Parathyroid adenoma (tissue), 2 donors: ENCODE measurements around the gene ADGRL3.

ENCODE experiments used
- H2AFZ ChIP-seq: fragments of 300-600 bp; sonication (generic); one replicate; pipeline ENCODE4 v1.7.0; 2017; ENCODE audit warnings: antibody characterized with exemption, mild to moderate bottlenecking
- H3K27ac ChIP-seq: fragments of 300-600 bp; sonication (generic); one replicate; pipeline ENCODE4 v1.7.0; 2017
- H3K27me3 ChIP-seq: fragments of 300-600 bp; sonication (generic); one replicate; pipeline ENCODE4 v1.7.0; 2017; ENCODE audit warnings: low read length; ENCODE audit not compliant: control insufficient read depth, insufficient read depth
- H3K36me3 ChIP-seq: fragments of 300-600 bp; sonication (generic); one replicate; pipeline ENCODE4 v1.7.0; 2017; ENCODE audit warnings: low read length; ENCODE audit not compliant: control insufficient read depth, insufficient read depth
- H3K4me1 ChIP-seq: fragments of 300-600 bp; sonication (generic); one replicate; pipeline ENCODE4 v1.7.0; 2017; ENCODE audit warnings: control low read depth
- H3K4me2 ChIP-seq: fragments of 300-600 bp; sonication (generic); one replicate; pipeline ENCODE4 v1.7.0; 2017; ENCODE audit warnings: low read length
- H3K4me3 ChIP-seq: fragments of 300-600 bp; sonication (generic); one replicate; pipeline ENCODE4 v1.7.0; 2017; ENCODE audit warnings: low read depth, low read length
- H3K79me2 ChIP-seq: fragments of 300-600 bp; sonication (generic); one replicate; pipeline ENCODE4 v1.7.0; 2017; ENCODE audit warnings: control low read depth
- H3K9ac ChIP-seq: fragments of 300-600 bp; sonication (generic); one replicate; pipeline ENCODE4 v1.7.0; 2017; ENCODE audit warnings: mild to moderate bottlenecking
- H3K9me3 ChIP-seq: fragments of 300-600 bp; sonication (generic); one replicate; pipeline ENCODE4 v1.7.0; 2017; ENCODE audit warnings: low read length; ENCODE audit not compliant: control insufficient read depth
- TF ChIP-seq, protein P1 (sequence below): fragments of 300-600 bp; sonication (generic); IDR thresholded peaks from one replicate; pipeline ENCODE4 v1.7.0; 2017; ENCODE audit warnings: antibody characterized with exemption, mild to moderate bottlenecking
- donor health status: primary hyperparathyroidism.

Gene ADGRL3

DNA sequence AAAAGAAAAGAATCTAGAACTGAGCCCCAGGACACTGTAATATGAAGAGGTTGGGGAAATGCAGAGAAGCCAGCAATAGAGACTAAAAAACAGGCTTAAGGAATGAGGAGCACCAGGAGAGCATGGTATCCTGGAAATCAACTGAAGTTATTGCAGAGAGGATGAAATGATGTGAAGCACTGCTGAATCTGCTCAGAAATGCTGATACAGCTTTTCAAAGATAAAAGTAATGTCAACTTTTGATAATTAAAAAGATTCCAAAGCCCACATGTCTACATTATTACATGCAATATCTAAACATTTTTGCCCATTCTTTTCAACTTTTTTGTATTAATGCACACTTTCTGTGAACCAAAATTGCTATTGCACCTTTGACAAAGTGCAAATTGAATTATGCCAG lies 718.4 kb downstream of the ADGRL3 start:
- H3K27me3 ChIP-seq, result no peaks in the 10 kb centered on the region
- H3K79me2 ChIP-seq, result no peaks in the 10 kb centered on the region
- H3K4me1 ChIP-seq, result no peaks in the 10 kb centered on the region
- no peaks in the 10 kb centered on the region for H3K36me3 ChIP-seq
- H2AFZ ChIP-seq, result no peak overlapping the region
- H3K27ac ChIP-seq, result no peak overlapping the region
- no peak overlapping the region for H3K4me3 ChIP-seq
- no peak overlapping the region for H3K4me2 ChIP-seq
- no peaks in the 10 kb centered on the region for H3K9me3 ChIP-seq
- TF ChIP-seq, protein P1, sequence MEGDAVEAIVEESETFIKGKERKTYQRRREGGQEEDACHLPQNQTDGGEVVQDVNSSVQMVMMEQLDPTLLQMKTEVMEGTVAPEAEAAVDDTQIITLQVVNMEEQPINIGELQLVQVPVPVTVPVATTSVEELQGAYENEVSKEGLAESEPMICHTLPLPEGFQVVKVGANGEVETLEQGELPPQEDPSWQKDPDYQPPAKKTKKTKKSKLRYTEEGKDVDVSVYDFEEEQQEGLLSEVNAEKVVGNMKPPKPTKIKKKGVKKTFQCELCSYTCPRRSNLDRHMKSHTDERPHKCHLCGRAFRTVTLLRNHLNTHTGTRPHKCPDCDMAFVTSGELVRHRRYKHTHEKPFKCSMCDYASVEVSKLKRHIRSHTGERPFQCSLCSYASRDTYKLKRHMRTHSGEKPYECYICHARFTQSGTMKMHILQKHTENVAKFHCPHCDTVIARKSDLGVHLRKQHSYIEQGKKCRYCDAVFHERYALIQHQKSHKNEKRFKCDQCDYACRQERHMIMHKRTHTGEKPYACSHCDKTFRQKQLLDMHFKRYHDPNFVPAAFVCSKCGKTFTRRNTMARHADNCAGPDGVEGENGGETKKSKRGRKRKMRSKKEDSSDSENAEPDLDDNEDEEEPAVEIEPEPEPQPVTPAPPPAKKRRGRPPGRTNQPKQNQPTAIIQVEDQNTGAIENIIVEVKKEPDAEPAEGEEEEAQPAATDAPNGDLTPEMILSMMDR, result no peak
- no peak overlapping the region for H3K9ac ChIP-seq

DNA sequence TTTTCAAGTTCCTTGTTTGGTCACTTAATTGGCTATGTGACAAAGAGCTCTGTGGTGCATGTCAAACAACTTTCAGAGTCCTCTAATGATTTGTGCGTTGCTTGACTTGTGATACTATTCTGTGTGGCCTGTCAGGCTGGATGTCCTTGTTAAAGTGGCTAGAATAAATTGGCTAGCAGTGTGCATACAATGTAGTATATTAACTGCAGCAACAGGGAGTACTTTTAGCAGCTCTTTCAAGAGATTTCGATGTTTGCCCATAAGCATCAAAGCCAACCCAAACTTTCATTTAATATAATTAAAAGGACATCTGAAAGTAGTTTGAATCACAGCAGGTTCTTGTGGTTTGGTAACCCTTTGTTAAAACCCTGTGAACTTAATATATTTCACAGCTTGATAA lies 718.9 kb downstream of the ADGRL3 start:
- Histone ChIP-seq H3K27me3 (no peaks in the 10 kb centered on the region), H3K9me3 (no peaks in the 10 kb centered on the region), H3K27ac (no peak overlapping the region)

DNA sequence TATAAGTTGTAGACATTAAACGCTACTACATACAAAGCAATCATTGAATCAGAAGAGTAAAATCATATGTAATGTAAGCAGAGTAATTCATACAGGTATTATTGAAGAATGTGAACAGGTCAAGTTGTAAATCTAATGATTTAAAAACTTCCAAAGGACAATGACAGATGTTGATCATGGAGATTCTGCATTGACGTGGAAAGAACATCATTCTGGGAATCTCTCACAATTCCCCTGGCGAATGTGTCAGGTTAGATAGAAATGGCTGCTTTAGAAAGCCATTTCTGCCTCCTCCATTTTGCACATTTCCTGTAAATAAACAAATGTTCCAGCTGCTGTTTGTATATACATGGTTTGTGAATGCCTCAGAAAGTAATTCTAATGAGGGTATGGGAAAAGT lies 719.4 kb downstream of the ADGRL3 start:
- no peak overlapping the region for H3K4me3 ChIP-seq
- H3K4me2 ChIP-seq, result no peak overlapping the region
- H3K4me1 ChIP-seq, result no peaks in the 10 kb centered on the region
- TF ChIP-seq, protein P1, result no peak
- no peak overlapping the region for H2AFZ ChIP-seq
- no peaks in the 10 kb centered on the region for H3K9me3 ChIP-seq
- no peak overlapping the region for H3K9ac ChIP-seq
- no peaks in the 10 kb centered on the region for H3K27me3 ChIP-seq
- no peak overlapping the region for H3K27ac ChIP-seq
- no peaks in the 10 kb centered on the region for H3K36me3 ChIP-seq
- no peaks in the 10 kb centered on the region for H3K79me2 ChIP-seq

More for the DNA sequence above, 718.9 kb downstream of the ADGRL3 start:
- Histone ChIP-seq H3K4me3 (no peak overlapping the region), H2AFZ (no peak overlapping the region), H3K79me2 (no peaks in the 10 kb centered on the region), H3K9ac (no peak overlapping the region), H3K4me2 (no peak overlapping the region), H3K4me1 (no peaks in the 10 kb centered on the region), H3K36me3 (no peaks in the 10 kb centered on the region)
- TF ChIP-seq, protein P1, result no peak

DNA sequence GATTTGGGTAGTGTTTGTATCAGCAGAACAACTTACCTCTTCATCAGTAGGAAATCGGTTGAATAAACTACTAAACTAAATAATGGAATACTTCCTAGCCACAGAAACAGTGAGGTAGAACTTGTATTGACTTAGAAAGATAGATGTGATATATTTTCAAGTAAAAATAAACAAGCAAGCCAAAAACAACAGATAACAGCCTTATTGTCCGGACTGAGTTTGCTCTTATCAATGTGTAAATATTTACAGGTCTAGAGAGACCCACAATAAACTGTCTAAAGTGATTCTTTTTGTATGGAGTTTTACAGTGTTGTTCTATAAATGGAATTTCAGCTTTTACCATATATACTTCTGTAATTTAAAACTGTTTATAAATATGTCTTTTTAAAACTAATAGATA lies 721.8 kb downstream of the ADGRL3 start:
- no peaks in the 10 kb centered on the region for H3K79me2 ChIP-seq
- TF ChIP-seq, protein P1, result no peak
- H3K36me3 ChIP-seq, result no peaks in the 10 kb centered on the region
- H3K4me1 ChIP-seq, result no peaks in the 10 kb centered on the region
- H3K4me2 ChIP-seq, result no peak overlapping the region
- no peak overlapping the region for H2AFZ ChIP-seq
- H3K27ac ChIP-seq, result no peak overlapping the region
- no peaks in the 10 kb centered on the region for H3K27me3 ChIP-seq
- no peaks in the 10 kb centered on the region for H3K9me3 ChIP-seq
- no peak overlapping the region for H3K9ac ChIP-seq
- H3K4me3 ChIP-seq, result no peak overlapping the region

DNA sequence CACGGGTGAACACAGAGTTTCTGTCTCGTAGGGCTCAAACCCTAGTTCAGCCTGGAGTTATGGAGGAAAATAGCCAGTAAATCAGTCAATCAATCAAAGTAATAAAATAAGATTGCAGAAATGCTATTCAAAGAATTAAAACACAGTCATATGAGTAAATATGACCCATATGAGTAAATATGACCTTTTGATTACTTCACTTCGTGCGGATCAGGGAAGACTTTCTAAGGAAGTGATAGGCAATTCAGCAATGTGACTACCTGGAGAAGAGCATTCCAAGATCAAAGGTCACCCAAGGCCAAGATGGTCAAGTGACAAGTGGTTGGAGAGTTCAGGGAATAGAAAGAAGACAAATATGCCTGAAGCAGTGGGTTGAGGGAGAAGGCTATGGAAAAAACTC lies 722.6 kb downstream of the ADGRL3 start:
- Histone ChIP-seq H3K4me1 (no peaks in the 10 kb centered on the region), H3K27ac (no peak overlapping the region), H3K9me3 (no peaks in the 10 kb centered on the region), H2AFZ (no peak overlapping the region), H3K36me3 (no peaks in the 10 kb centered on the region), H3K27me3 (no peaks in the 10 kb centered on the region), H3K4me2 (no peak overlapping the region), H3K4me3 (no peak overlapping the region), H3K79me2 (no peaks in the 10 kb centered on the region), H3K9ac (no peak overlapping the region)
- TF ChIP-seq, protein P1, result no peak
